Islet of Langerhans (tissue), 1 donor: Measurements from ENCODE around the gene ADGRV1.

Experiments
- FAIRE-seq: peaks from one replicate; lab custom pipeline; 2011; peaks lifted over from hg19 to GRCh38; lab: Jason Lieb, UNC

Gene ADGRV1

DNA sequence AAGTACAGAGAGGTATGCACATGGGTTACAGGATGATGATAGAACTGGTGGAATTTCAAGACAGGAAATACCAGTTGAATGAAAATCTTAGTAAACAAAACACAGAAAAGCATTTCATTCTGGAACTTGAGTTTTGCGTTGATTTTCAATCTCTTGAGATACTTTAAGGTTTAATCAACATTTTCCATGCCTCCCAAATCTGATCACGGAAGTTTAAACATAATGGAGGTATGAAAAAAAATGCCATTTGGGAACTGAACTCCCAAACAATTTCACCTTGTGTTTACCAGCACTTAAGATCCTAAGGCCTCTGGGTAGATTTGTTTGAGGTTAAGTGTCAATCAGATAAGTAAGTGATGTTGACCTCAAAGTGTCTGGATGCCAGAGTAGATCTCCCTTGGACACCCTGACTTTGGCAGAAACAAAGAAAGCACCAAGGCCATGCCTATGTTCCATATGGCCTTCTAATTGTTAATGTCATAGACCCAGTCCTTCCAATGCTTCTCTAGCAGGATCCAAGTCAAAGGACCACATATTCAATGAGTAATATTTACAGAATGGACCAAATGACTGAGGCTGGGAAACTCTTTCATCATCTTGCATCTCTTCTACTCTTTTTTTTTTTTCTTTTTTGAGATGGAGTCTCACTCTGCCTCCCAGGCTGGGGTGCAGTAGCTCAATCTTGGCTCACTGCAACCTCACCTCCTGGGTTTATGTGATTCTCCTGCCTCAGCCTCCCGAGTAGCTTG is 607.6 kb downstream of the ADGRV1 start:
- FAIRE-seq, result no peak

DNA sequence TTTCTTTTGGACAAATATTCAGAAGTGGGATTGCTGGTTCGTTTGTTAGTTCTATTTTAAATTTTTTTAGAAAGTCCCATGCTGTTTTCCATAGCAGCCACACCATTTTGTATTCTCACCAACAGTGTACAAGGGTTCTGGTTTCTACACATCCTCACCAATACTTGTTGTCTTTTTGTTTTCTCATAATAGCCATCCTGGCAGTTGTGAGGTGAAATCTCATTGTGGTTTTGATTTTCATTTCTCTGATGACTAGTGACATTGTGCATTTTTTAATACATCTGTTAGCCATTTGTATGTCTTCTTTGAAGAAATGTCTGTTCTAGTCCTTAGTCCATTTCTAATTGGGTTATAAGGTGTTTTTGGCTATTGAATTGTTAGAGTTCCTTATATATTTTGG is 610.3 kb downstream of the ADGRV1 start:
- no peak for FAIRE-seq

DNA sequence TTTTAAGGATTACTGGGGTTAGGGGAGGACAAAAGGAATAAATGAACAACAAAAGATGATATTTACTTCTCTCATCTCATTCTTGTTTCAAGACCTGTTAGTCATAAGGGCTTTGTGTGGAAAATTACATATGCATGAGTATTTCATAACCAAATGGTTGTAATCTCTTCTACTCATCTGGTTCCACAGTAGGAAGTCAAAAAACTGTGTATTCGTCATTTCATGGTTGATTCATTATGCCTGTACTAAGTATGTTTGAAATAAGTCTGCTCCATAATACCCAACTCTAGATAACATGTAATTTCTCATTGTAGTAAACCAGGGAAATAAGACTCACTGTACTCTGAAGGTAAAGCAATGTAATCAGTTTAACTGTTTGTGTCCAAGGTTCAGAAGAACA is 611.7 kb downstream of the ADGRV1 start:
- FAIRE-seq, result no peak

DNA sequence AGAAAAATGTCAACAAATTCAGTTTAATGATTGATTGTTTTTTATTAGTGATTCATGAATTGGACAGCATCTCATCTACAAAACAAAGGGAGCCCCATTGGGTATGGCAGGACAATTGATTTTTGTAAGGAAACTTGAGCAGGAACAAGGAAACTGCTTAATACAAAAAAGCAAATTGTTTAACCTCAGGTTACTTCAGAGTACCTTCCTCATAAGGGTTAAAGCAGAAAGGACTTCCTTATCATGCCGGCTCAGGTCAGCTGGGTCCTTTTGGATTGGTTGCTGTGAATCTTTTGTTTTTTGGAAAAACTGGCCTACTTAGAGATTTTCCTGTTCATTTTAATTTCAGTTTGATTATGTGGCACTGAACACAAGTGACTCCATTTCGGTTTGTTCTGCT is 612.7 kb downstream of the ADGRV1 start:
- no peak for FAIRE-seq

DNA sequence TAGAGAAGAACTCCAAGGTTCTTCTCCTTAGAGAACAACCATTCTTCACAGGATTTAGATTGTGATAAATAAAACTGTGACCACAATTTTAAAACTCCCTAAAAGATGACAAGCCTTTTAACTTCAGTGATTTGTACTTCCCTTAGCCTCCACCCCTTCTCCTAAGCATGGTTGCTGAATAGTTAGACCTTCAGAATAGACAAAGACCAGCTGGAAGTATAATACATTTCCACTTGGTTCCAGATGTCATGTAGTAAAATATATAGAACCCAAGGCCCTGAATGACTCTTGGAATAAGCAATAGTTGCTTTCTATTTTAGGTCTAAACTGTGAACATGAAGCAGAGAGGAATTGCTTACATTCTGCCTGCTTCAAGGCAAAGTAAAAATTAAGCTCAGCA is 615.8 kb downstream of the ADGRV1 start:
- no peak for FAIRE-seq

DNA sequence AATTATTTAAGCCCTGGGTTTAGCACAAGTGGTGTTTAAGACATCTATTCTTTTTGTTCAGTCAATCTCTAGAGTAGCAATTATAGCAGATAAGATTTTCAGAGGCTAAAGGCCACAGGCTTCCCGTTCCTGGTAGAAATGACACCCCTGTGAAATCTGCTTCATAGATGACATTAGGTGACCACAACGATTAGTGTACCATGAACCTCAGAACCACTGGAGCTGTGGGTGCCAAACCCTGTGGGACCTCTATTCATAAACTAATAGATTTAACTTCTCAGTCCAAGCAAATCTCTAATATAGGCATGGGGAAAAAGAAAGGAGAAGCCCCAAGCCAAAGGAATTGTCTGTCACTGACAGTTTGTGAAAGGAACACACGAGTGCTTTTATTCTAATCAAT is 617.1 kb downstream of the ADGRV1 start:
- FAIRE-seq, result no peak

DNA sequence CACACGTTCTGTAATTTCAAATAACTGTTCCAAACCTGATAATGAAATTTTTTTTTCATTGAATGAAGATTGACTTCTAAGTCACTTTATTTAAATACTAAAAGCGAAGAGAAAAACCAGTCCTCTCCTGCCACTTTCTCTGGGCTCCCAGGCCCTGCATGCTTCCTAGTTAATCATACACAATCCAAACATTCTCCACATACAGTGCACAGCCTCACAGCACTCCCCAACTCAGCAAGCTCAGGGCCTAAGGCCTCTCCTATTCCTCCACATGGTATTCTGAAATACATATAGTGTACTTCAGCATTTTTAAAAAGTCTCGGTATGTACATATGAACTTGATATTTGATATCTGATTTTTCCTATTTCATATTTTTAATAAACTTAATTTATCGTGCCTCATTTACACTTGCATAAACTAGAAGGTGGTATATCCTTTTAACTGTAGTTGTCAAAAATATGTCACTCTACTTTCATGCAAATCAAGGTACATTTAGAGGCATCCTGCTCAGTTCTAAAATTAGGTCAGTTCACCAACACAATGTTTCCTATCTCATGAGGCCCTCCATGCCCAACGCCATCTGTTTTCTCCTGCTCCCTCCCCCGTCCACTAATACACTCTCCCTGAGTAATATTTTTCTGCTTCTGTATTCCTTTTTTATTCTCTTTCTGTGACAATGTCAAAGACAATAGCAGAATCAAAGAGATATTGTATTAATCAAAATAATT is 617.9 kb downstream of the ADGRV1 start:
- FAIRE-seq, result no peak

DNA sequence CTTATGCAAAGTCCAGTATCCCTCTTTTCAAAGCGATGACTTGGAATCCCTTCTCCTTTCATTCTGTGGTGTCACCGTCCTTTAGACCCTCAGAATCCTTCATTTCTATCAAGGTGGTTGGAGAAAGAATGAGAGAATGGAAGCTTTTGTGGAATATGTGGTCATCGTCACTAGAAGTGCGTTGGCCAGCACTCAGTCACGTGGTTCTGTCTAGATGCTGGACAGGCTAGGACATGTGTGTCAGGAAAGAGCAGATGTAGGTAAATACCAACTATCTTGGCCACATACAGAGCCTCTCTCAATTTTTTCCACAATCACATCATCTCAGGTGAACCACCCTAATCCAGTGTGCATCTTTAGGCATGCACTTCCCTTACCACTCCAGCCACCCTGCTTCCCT is 618.5 kb downstream of the ADGRV1 start:
- FAIRE-seq, result no peak

DNA sequence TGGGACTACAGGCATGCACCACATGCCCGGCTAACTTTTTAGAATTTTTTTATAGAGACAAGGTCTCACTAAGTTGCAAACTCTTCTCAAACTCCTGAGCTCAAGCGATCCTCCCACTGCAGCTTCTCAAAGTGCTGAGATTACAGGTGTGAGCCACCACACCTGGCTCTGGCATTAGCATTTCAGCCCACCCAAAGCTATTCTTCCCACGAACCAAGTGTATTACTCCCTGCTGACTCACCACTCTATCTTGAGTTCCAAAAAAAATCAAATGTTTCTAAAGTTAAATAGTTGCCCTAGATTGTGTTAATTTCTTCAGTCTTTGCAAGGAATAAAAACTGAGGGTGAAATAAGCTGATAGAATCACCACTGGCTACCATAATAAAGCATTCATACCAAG is 619.0 kb downstream of the ADGRV1 start:
- no peak for FAIRE-seq

DNA sequence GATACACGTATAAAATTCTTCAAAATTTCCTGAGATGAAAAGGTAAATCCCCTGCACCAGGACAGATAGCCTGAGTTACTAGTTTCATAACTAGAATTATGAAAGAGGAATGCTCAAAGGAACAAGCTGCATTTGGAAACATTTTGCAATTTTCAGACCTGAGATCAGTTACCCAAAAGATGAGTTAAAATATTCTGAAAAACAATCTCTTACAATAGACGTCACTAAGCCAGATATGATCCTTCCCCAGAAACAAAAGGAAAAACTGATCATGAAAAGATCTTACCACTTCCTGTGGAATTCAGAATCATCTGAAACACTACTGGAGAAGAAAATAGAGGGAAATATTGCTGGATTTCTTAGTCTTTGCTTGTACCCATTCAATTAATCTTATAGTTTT is 619.9 kb downstream of the ADGRV1 start:
- no peak for FAIRE-seq

DNA sequence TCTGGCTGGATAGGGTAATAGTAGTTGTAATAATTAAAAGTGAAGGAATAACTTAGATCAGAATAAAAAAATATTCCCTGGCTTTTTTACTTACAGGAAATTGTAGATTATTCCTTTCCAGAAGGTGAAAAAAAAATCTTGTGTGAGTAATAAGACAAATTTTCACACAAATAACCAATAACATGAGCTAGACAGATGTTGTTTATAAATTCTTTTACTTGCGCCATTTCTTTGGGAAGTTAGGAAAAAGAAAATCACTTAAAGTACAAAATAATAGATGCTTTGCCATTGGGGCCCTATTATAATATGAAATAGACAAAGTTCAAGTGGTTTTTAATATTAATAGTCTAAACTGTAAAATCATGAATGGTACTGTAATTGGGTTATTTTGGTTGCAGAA is 620.4 kb downstream of the ADGRV1 start:
- no peak for FAIRE-seq

DNA sequence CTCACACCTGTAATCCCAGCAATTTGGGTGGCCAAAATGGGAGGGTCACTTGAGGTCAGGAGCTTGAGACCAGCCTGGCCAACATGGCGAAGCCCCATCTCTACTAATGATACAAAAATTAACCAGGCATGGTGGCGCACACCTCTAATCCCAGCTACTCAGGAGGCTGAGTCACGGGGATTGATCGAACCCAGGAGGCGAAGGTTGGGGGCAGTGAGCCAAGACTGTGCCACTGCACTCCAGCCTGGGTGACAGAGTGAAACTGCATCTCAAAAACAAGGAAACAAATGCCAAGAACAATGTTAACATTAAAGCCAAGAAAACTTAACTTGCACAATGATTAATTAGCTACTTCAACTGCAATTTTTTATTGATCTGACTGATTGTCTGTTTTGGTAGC is 621.9 kb downstream of the ADGRV1 start:
- no peak for FAIRE-seq

DNA sequence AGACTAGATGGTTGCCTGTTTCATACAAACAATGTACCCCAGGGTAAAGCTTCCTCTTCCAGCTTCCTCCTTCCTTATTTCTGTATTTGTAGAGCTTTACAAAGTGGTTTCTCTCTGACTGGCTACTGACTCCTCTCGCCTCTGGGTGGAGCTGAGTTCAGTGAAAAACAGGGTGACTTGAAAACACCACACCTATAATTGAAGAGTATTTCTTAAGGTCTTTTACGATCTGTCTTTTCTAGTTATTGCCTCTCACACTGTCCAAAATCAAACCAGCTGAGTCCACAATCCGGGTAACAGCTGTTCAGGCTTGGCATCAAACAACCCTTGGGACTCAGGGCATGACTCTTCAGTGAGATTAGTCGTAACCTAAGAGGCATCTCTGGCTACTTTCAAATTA is 624.2 kb downstream of the ADGRV1 start:
- no peak for FAIRE-seq

DNA sequence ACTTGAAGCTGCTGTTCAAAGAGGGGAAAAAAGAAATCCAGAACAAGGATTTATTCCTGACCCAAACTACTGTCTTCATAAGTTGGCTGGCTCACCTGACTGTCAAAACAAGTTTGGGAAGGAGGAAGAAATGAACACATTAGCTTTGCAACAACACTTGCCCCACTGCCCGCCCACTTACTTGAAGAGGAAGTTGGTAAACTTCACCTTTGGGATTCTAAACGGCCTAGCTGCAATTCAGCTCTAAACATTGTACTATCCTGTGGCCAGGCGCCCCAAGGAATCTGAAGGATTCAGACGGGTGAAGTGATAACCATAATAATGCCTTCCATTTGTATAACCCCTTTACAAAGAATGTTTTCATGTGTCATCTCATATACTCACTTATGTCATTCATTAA is 625.1 kb downstream of the ADGRV1 start:
- no peak for FAIRE-seq

DNA sequence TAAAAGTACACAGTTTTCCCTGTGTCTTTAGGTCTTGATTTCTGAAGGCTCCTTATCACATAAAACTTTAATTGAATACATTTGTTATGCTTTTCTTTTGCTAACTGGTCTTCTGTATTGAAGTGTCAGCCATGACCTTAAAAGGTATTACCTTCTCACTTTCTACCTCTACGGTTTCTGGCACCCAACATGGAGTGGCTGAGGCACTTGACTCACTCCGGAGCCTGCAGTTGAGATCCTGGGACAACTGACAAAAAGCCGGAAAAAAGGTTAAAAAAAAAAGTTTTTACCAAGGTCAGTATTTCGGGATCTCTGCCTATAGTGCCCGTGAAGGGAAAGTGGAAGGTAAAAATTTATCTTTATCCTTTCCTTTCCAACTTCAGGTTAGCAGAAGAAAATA is 627.5 kb downstream of the ADGRV1 start:
- no peak for FAIRE-seq

DNA sequence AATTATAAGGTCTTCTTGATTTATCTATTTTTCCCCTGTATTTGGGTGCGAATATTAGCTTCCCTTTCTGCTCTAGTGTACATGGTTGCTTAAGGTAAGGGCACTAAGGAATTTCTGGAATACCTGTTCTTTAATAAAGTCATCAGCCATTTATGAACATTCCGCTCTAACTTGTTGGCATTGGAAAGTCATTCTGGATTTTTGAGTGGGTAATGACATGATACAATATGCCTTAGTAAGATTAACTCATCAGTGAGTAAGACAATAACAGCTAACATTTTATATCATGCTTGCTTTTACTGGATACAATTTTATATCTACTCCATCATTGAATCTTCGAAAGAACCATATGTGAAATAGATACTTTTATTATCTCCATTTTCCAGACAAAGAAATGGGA is 628.4 kb downstream of the ADGRV1 start:
- no peak for FAIRE-seq

DNA sequence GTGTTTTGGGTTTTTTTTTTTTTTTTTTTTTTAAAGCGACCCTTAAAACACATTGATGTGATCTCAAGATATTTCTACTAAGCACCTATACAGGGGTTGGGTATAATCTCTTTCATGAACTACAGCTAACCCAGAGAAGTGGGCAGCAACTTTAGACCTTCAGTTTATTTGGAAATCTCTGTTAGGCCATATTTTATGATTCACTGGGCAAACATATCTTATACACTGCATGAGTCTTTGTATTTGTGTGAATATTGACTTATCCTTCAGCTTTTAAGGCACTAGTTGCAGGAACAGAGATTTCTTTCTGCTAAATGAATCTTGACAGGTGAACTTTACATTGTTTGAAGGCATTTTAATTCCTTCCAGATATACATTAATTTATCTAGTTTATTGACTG is 630.2 kb downstream of the ADGRV1 start:
- no peak for FAIRE-seq

DNA sequence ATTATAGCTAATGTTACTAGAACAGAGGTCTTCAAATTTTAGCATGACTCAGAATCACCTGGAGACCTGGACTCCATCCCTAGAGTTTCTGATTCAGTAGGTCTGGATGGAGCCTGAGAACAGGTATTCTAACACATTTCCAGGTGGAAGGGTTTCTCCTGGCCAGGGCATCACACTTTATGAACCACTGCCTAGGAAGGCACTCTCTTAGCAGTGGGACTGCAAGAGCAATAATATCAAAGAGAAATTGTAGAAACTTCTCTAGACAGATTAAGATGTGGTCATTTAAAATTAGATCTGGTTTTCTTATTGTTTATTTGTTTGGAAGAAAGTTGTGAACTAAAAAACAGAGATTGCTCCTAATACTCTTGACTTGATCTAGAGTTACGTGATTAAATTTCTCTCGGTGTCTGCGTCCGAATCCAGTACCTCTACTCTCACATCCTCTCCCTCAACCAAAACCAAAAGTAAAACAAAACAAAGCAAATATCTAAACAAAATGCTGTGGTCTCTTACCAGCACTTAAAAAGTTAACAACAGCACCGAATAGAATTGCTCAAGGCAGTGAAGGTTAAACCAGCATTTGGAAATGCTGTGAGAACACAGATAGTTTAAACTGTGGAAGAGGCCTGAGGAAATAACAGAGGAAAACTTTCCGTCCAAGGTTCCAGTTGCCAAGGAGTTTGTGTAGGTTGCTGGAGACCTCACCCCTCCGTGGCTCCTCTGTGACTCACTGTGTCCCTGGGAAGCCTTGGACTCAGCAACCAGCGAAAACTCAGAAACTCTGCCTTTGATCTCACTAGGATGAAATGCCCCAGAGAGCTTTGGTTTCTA is 631.1 kb downstream of the ADGRV1 start:
- FAIRE-seq, result no peak

DNA sequence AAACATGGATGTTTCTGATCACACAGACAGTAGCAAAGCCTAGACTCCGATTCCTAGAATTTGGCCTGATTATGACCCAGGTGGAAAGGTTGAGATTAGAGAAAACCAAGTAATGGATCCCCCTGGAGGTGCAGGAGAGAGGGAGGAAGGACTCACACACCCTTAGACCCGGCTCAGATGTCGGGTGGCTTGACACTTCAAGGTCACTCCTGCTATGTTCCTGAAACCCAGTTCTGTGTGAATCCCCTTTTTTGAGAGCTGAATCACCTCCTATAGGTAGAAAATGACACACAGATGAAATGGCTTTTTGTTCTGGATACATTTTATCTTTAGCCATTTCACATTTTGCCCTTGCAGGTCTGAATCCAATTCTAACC is 631.7 kb downstream of the ADGRV1 start:
- FAIRE-seq, result no peak

DNA sequence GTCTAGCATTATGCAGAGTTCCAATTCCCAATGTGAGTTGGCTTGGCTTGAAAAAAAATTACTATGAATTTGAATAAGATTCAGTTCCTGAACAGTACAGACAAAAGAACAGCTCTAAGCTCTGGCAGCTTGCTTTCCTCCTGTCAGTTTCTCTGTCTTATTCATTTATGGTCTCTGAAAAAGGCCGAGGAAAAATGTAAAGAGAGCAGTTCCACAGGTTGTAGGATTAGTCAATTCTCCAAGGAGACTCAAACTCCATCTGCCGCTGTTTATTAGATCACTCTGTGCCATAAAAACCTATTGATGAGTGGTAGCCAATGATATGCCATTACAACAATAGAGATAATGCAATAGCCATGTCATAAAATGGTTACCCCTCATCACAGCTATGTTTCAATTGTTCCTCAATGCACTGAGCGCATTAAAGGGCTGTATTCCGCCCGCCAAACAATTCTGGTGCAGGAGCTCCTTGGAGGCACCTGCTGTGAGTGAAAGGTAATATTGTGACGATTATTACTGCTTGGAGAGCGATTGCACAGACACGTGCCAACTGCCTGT is 636.3 kb downstream of the ADGRV1 start:
- no peak for FAIRE-seq

DNA sequence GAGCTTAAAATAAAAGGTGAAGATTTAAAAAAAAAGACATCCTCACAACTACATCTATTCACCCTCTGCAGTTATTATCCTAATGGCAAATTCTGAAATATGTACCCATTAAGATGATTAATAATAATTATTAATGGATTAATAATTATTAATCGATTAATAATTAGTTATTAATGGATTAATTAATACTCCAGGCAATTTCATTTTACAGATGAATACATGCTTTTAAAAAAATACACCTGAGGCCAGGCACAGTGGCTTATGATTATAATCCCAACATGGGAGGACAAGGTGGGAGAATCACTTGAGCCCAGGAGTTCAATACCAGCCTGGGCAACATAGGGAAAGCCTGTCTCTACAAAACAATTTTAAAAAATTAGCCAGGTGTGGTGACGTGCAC is 642.1 kb downstream of the ADGRV1 start:
- FAIRE-seq, result no peak

DNA sequence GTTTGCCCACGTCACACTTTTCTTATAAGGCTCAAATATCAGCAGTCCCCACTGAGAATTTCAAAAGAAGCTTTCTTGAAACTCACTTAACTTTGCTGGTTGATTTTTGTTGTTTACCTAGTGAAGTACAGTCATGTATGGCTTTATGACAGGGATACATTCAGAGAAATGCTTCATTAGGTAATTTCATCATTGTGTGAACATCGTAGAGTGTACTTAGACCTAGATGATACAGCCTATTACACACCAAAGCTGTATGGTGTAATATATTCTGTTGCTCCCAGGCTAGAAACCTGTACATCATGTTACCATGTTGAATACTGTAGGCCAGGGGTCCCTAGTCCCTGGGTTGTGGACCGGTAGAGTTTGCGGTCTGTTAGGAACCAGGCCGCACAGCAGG is 647.5 kb downstream of the ADGRV1 start:
- FAIRE-seq, result no peak

DNA sequence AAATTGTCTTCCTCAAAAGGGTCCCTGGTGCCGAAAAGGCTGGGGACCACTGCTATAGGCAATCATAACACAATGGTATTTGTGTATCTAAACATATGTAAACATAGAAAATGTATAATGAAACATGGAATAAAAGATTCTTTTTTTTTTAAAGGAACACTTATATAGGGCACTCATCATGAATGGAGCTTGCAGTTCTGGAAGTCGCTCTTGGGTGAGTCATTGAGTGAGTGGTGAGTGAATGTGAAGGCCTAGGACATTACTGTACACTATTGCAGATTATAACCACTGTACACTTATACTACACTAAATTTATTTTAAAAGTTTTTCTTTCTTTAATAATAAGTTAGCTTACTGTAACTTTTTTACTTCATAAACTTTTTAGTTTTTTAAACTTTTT is 648.1 kb downstream of the ADGRV1 start:
- FAIRE-seq, result no peak
